Measurements from ENCODE around the gene XRCC6. TPM values are rescaled to one million over a fixed set of nuclear protein-coding genes. Genes with fewer than 3 reads are reported as not detected.

The XRCC6 gene
- total and polyA plus RNA-seq, 2 of the 13 experiments (the other 11 are each of a cell fraction or from before 2014, with no cell fraction given): 124 to 625 TPM

DNA sequence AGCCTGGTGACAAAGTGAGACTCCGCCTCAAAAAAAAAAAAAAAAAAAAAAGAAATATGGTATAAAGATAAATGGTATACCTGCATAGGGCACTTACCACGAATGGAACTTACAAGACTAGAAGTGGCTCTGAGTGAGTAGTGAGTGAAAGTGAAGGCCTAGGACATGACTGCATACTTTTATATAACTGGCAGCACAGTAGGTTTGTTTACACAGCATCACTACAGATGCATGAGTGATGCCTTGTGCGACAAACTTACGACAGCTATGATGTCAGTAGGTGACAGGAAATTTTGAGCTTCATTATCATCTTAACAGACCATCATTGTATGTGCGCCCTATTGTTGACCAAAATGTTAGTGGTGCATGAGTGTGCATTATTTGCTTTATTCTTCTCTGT is 17.7 kb downstream of the XRCC6 start:
- Histone ChIP-seq H3K79me2 (ENCODE audit: insufficient read depth, low read length) (peaks cover 11% of the 10 kb centered on the region), H3K27me3 (ENCODE audit: control insufficient read depth in 1 of 2, insufficient read depth in 2 of 2, low read length in 2 of 2) (no peaks in the 10 kb centered on the region), H4K20me1 (ENCODE audit: insufficient read depth, low read length) (peaks cover 3% of the 10 kb centered on the region; the same call in 1 of the 2 replicates), H3K27ac (ENCODE audit: extremely low read length, insufficient read depth, low read length) (no peak overlapping the region), H3K4me1 (ENCODE audit: insufficient read depth, low read length) (no peaks in the 10 kb centered on the region), H3K4me3 (replicated peaks in 1 of 3; ENCODE audit: insufficient read depth in 1 of 3, low read depth in 2 of 3, low read length in 3 of 3) (no peak overlapping the region), H2AFZ (ENCODE audit: low read length) (no peak overlapping the region), H3K4me2 (ENCODE audit: low read depth, low read length) (no peak overlapping the region), H3K36me3 (replicated peaks in 1 of 2; ENCODE audit: control insufficient read depth in 1 of 2, insufficient read depth in 2 of 2, low read length in 2 of 2) (peaks cover 28 to 85% of the 10 kb centered on the region in 2 experiments), H3K9me3 (ENCODE audit: low read length) (no peaks in the 10 kb centered on the region), H3K9ac (ENCODE audit: insufficient read depth, low read depth, low read length) (no peak overlapping the region)
- DNase-seq (ENCODE audit: low spot score) (no peak), FAIRE-seq (no peak), ATAC-seq (no peak)
- ChIA-PET CTCF (ENCODE audit: low intra/inter-chr PET ratio, low total read pairs) (no interaction called here), POLR2A (interaction anchor here (1.2 kb wide), 1 partner anchor 17 kb away, joined by 3 read pairs; the partner anchor contains the start of gene XRCC6)
- 97% methylated on average over 5 of the region's 5 CpGs for WGBS (ENCODE audit: low lambda C conversion rate)
- TF ChIP-seq CENPBD1 (CRISPR knock-in tag; IDR thresholded peaks at IDR 0.05; ENCODE audit: borderline replicate concordance, low read depth) (no peak), ZNF558 (CRISPR knock-in tag; IDR thresholded peaks at IDR 0.05; ENCODE audit: borderline replicate concordance) (no peak), ZNF296 (CRISPR knock-in tag; conservative IDR thresholded peaks at IDR 0.05) (no peak), HOXA7 (CRISPR knock-in tag; IDR thresholded peaks at IDR 0.05) (no peak), HNF4A (CRISPR knock-in tag; IDR thresholded peaks at IDR 0.05) (no peak), GZF1 (CRISPR knock-in tag; IDR thresholded peaks at IDR 0.05) (no peak), SNAPC4 (CRISPR knock-in tag; IDR thresholded peaks at IDR 0.05) (no peak), STAT5B (CRISPR knock-in tag; IDR thresholded peaks at IDR 0.05) (no peak)
- BruUV-seq (replicated peaks): no TSS peak
- intact Hi-C loops (cut with micrococcal nuclease; ENCODE audit: unreplicated experiment) (no loop called here), in situ Hi-C loops (cut with HindIII; ENCODE audit: extremely low pct_ligation_motif_present, low pct_unique_long_range_greater_than_20kb) (no loop called here)
